ENCODE data around the gene ITIH2.

Gene ITIH2

GRCh38 chr10:7664707-7665106 lies 38.4 kb upstream of the ITIH2 start:
- H3K9me3 ChIP-seq (ENCODE audit: severe bottlenecking): no peaks in the 10 kb centered on the region
- DNase-seq (ENCODE audit: low spot score): no peak

GRCh38 chr10:7665767-7666166 lies 37.3 kb upstream of the ITIH2 start:
- H3K4me1 ChIP-seq (ENCODE audit: insufficient read depth, poor library complexity, severe bottlenecking): no peaks in the 10 kb centered on the region
- no peak overlapping the region for H3K27ac ChIP-seq (ENCODE audit: poor library complexity, severe bottlenecking)
- no peak for TF ChIP-seq CTCF (IDR thresholded peaks at IDR 0.05; ENCODE audit: poor library complexity, severe bottlenecking)
- no peaks in the 10 kb centered on the region for H3K9me3 ChIP-seq (ENCODE audit: severe bottlenecking)
- ATAC-seq (ENCODE audit: low read depth) (no peak), DNase-seq (ENCODE audit: low spot score) (no peak)
- no peak overlapping the region for H3K4me3 ChIP-seq (ENCODE audit: severe bottlenecking)
- H3K27me3 ChIP-seq (ENCODE audit: insufficient read depth, poor library complexity, severe bottlenecking): peaks cover 47% of the 10 kb centered on the region
- no peaks in the 10 kb centered on the region for H3K36me3 ChIP-seq (ENCODE audit: low read depth)

More at GRCh38 chr10:7664707-7665106, 38.4 kb upstream of the ITIH2 start:
- Histone ChIP-seq H3K27ac (ENCODE audit: poor library complexity, severe bottlenecking) (no peak overlapping the region), H3K36me3 (ENCODE audit: low read depth) (no peaks in the 10 kb centered on the region), H3K4me1 (ENCODE audit: insufficient read depth, poor library complexity, severe bottlenecking) (no peaks in the 10 kb centered on the region), H3K27me3 (ENCODE audit: insufficient read depth, poor library complexity, severe bottlenecking) (peaks cover 47% of the 10 kb centered on the region), H3K4me3 (ENCODE audit: severe bottlenecking) (no peak overlapping the region)
- no peak for TF ChIP-seq CTCF (IDR thresholded peaks at IDR 0.05; ENCODE audit: poor library complexity, severe bottlenecking)
- no peak for ATAC-seq (ENCODE audit: low read depth)

DNA sequence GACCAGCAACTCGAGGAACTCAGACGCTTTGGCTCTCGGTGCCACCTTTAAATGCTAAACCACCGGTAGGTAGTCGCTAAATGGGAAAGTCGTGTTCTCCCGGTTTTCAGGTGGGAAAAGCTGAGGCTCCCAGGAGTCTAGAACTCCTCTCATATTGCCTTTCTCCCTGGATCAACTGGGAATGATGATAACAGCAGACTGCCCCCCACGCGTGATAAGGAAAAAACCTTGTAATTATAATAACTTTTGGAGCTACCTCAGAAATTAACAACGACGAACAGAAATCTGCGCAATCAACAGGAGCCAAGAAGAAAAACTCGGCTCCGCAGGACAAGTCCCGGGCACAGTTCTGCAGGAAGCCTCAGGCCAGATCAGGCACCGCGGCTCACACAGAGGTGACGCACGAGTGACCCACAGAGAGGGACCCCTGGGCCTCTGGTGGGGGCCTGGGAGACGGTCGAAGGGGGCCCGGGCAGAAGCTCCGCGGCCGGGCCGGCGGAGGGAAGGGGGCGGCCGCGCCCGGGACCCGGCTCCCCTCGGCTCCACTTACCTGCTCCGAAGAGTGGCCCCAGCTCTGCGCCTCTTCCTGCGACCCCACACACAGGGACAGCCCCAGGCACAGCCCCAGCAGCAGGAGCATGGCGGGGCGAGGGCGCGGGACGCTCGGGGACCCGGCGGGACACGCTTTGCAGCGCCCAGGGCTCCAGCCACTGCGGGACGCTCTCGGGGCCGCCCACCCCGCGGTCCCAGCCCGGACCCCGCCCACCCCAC lies 36.7 kb upstream of the ITIH2 start, which contains the start of gene ITIH5:
ITIH5 (minus strand) TSS at position 714 of the 771 bp plus-strand sequence; CDS start at position 640, 74 bp downstream.
- ATAC-seq (ENCODE audit: low read depth) (peak; percentile 56; the same call in 2 of the 3 replicates), DNase-seq (ENCODE audit: low spot score) (no peak)
- no peak for TF ChIP-seq CTCF (IDR thresholded peaks at IDR 0.05; ENCODE audit: poor library complexity, severe bottlenecking)
- H3K9me3 ChIP-seq (ENCODE audit: severe bottlenecking): no peaks in the 10 kb centered on the region
- H3K36me3 ChIP-seq (ENCODE audit: low read depth): no peaks in the 10 kb centered on the region
- H3K27ac ChIP-seq (ENCODE audit: poor library complexity, severe bottlenecking): no peak within 1 kb of the TSS
- H3K4me3 ChIP-seq (ENCODE audit: severe bottlenecking): peak within 1 kb of the TSS; percentile 30
- H3K27me3 ChIP-seq (ENCODE audit: insufficient read depth, poor library complexity, severe bottlenecking): peaks cover 47% of the 10 kb centered on the region
- no peaks in the 10 kb centered on the region for H3K4me1 ChIP-seq (ENCODE audit: insufficient read depth, poor library complexity, severe bottlenecking)

DNA sequence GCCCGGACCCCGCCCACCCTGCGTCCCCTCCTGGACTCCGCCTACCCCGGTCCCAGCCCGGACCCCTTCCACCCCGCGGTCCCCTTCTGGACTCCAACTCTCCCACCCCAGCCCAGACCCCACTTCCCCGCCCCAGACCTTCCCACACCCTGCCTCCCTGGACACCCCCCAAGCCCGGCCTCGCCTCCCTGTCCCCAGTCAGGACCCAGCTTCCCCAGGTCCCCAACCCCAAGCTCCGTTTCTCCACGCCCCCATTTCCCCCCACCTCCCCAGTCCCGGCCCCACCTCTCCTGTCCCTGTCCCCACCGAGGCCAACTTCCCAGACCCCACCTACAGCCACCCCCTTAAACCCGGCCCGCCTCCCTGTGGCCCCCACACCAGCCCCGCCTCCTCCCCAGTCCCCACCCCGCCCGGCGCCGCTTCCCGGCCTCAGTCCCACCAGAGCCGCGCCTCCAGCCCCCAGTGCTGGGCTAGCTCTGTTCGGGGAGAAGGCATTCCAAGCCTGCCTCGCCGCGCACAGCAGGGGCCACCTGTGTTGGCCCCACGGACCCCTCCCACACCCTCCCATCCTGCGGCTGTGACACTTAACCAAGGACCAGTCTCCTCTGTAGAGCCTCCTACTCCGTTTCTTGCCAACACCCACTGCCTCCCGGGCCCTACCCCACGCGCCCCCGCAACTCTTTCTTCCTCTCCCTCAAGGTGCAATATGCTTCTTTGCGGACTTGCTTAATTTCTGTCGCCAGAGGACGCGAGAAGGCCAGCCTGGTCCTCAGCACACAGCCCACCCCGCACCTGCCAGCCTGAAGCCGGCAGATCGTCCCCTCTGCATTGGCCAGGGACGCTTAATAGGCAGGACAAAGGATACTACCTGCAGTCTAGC lies 35.6 kb upstream of the ITIH2 start:
- peaks cover 46% of the 10 kb centered on the region for H3K27me3 ChIP-seq (ENCODE audit: insufficient read depth, poor library complexity, severe bottlenecking)
- peak; percentile 33; the same call in 1 of the 3 replicates for ATAC-seq (ENCODE audit: low read depth)
- H3K9me3 ChIP-seq (ENCODE audit: severe bottlenecking): no peaks in the 10 kb centered on the region
- DNase-seq (ENCODE audit: low spot score): no peak
- TF ChIP-seq CTCF (IDR thresholded peaks at IDR 0.05; ENCODE audit: poor library complexity, severe bottlenecking): no peak
- no peak overlapping the region for H3K27ac ChIP-seq (ENCODE audit: poor library complexity, severe bottlenecking)
- no peaks in the 10 kb centered on the region for H3K4me1 ChIP-seq (ENCODE audit: insufficient read depth, poor library complexity, severe bottlenecking)
- no peak overlapping the region for H3K4me3 ChIP-seq (ENCODE audit: severe bottlenecking)
- no peaks in the 10 kb centered on the region for H3K36me3 ChIP-seq (ENCODE audit: low read depth)

Data from RWPE2 (cell line).